Measurements from ENCODE around the gene DKK2. TPM values are rescaled to one million over a fixed set of nuclear protein-coding genes. Genes with fewer than 3 reads are reported as not detected.

DKK2 gene
- 0.27 and 0.82 TPM in 2 replicates for total RNA-seq (ENCODE audit: low replicate concordance)

- H3K4me3 ChIP-seq (ENCODE audit: low read depth, low read length) = peak within 1 kb of the TSS; percentile 63
- TF ChIP-seq CTCF (IDR thresholded peaks at IDR 0.05; ENCODE audit: insufficient read depth, low read length) = no peak
- peak; percentile 22 for DNase-seq (ENCODE audit: low read depth)
Measured at GRCh38 chr4:107035819-107036583, at the start of gene DKK2. Gene DKK2, minus strand, starts transcription at chr4:107036313. Its CDS starts 722 bp downstream, at chr4:107035591.

GRCh38 chr4:107077192-107077591 is 41.1 kb upstream of the DKK2 start:
- DNase-seq (ENCODE audit: low read depth) = no peak
- TF ChIP-seq CTCF (IDR thresholded peaks at IDR 0.05; ENCODE audit: insufficient read depth, low read length) = no peak
- H3K4me3 ChIP-seq (ENCODE audit: low read depth, low read length) = no peak overlapping the region

- no peak for TF ChIP-seq CTCF (IDR thresholded peaks at IDR 0.05; ENCODE audit: insufficient read depth, low read length)
- no peak overlapping the region for H3K4me3 ChIP-seq (ENCODE audit: low read depth, low read length)
- DNase-seq (ENCODE audit: low read depth) = no peak
Measured at GRCh38 chr4:107072836-107073736, 37.0 kb upstream of the DKK2 start.

GRCh38 chr4:107071108-107071507 is 35.0 kb upstream of the DKK2 start:
- DNase-seq (ENCODE audit: low read depth) = no peak
- TF ChIP-seq CTCF (IDR thresholded peaks at IDR 0.05; ENCODE audit: insufficient read depth, low read length) = no peak
- H3K4me3 ChIP-seq (ENCODE audit: low read depth, low read length) = no peak overlapping the region

- H3K4me3 ChIP-seq (ENCODE audit: low read depth, low read length) = no peak overlapping the region
- DNase-seq (ENCODE audit: low read depth) = peak; percentile 41
- TF ChIP-seq CTCF (IDR thresholded peaks at IDR 0.05; ENCODE audit: insufficient read depth, low read length) = no peak
Measured at GRCh38 chr4:107069049-107069448, 32.9 kb upstream of the DKK2 start.

- no peak overlapping the region for H3K4me3 ChIP-seq (ENCODE audit: low read depth, low read length)
- DNase-seq (ENCODE audit: low read depth) = no peak
- TF ChIP-seq CTCF (IDR thresholded peaks at IDR 0.05; ENCODE audit: insufficient read depth, low read length) = no peak
Measured at GRCh38 chr4:107068116-107068515, 32.0 kb upstream of the DKK2 start.

Data from fibroblast of the aortic adventitia (primary cell).